ENCODE measurements around the gene FRAT2.
A peak's percentile ranks its signal among the peaks of the same experiment; 100 is the strongest.

FRAT2 gene

DNA sequence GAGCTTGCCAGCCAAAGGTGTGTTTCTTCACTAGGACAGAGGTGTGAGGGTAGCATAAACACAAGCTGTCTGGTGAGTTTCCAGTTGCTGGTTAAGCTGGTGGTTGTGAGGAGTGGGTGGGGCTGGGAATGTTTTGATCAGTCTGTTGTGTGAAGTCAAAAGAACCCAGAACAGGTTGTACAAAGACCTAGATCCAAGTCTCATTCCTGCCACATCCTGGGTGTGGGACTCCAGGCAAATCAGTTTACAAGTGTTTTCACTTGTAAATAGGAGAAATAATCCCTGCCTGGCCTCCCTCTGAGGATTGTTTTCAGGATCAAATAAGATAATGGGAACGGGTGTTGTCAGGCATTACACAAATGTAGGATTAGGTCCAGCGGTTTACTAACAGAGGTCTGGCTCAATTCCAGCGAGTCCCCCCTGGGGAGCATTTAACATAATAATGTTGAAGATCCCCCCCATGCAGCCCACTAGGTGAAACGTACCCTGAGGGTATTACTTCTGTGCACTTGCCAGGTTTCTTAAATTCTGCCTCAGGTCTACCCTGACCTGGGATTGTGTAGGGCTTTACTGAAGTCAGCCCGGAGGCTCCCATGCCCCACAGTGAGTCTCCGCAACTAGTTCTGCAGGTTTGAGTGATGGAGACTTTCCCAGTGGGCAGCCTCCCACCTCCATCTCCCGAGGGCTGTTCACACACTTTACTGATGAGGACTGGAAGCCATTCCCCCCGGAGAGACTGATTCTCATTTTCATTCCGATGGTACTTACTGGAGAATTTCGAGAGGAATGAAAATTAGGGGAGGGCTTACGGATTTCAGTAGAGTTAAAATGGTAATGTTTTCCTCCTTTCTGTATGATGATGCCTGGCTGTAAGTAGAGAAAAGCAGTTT is 2.7 kb upstream of the FRAT2 start:
- no peak overlapping the region for H3K4me3 ChIP-seq
- H3K4me2 ChIP-seq = peak overlapping the region; percentile 43
- H3K4me1 ChIP-seq = peaks cover 37% of the 10 kb centered on the region
- H3K27me3 ChIP-seq = no peaks in the 10 kb centered on the region
- no peak overlapping the region for H3K9ac ChIP-seq
- H3K36me3 ChIP-seq = no peaks in the 10 kb centered on the region
- no peak overlapping the region for H3K27ac ChIP-seq
- TF ChIP-seq Cebpa-rat (IDR thresholded peaks at IDR 0.05) = no peak
- no peaks in the 10 kb centered on the region for H3K9me3 ChIP-seq
- peaks cover 23% of the 10 kb centered on the region for H4K20me1 ChIP-seq

DNA sequence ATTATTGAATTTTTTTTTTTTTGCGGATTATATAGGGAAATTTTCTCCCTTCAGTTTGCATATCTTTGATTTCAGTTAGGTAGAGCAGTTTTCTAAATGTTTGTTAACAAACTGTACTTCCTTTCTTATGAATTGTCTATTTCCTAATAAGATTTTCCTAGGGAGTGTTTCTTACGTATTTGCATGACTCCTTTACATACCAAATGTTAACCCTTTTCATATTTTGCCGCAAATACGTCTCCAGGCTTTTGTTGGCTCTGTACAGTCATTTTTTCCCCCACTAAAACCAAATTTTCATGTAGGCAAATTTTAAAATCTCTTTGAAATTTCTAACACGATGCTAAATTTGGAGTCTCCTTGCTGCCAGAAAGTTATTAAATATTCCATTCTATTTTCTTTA is 1.9 kb upstream of the FRAT2 start:
- Histone ChIP-seq H3K36me3 (no peaks in the 10 kb centered on the region), H3K4me2 (peak overlapping the region; percentile 43; the same call in 1 of the 2 replicates), H3K9ac (no peak overlapping the region), H3K4me1 (peaks cover 44% of the 10 kb centered on the region), H3K27me3 (no peaks in the 10 kb centered on the region), H3K9me3 (no peaks in the 10 kb centered on the region), H3K27ac (no peak overlapping the region), H3K4me3 (no peak overlapping the region), H4K20me1 (peaks cover 30% of the 10 kb centered on the region)
- TF ChIP-seq Cebpa-rat (IDR thresholded peaks at IDR 0.05) = no peak

DNA sequence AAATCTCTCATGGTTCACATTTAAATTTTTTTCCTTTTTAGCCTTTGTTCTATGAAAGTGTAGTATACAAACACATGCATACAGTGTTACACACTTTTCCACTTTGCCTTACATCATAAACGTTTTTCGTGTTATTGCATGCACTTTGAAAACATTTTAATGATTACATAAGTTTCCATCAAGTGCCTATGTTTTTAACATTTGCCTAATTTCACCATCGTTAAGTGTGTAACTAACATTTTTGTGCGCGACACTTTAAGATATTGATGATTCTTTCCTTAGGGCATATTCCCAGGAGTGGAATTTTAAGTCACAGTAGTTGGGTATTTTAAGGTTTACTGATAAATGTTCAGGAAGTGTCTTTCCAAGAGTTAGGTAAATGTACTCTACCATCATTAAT is 1.5 kb upstream of the FRAT2 start:
- H3K4me1 ChIP-seq = peaks cover 49% of the 10 kb centered on the region
- peaks cover 35% of the 10 kb centered on the region for H4K20me1 ChIP-seq
- H3K27me3 ChIP-seq = no peaks in the 10 kb centered on the region
- no peak for TF ChIP-seq Cebpa-rat (IDR thresholded peaks at IDR 0.05)
- H3K9me3 ChIP-seq = no peaks in the 10 kb centered on the region
- no peak overlapping the region for H3K4me3 ChIP-seq
- no peak overlapping the region for H3K27ac ChIP-seq
- no peaks in the 10 kb centered on the region for H3K36me3 ChIP-seq
- no peak overlapping the region for H3K9ac ChIP-seq
- peak overlapping the region; percentile 97 for H3K4me2 ChIP-seq

DNA sequence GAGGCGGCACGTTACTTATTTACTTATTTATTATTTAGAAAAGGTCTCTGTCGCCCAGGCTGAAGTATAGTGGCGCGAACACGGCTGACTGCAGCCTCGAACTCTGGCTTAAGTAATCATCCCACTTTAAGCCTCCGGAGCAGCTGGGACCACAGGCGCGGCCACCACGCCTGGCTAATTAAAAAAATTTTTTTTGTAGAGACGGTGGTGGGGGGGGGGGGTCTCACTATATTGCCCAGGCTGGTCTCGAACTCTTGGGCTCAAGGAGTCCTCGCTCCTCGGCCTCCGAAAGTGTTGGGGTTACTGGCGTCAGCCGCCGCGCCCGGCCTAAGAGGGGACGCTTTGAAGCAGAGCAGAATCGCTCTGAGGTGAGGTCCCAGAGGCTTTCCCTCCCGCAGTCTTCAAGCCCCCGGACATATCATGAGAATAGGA is 675 bp upstream of the FRAT2 start:
- Histone ChIP-seq H3K4me2 (peak overlapping the region; percentile 97), H3K4me1 (peaks cover 57% of the 10 kb centered on the region), H3K9ac (peak overlapping the region; percentile 99), H3K36me3 (peaks cover 8% of the 10 kb centered on the region), H3K27me3 (no peaks in the 10 kb centered on the region), H3K9me3 (no peaks in the 10 kb centered on the region), H3K27ac (peak overlapping the region; percentile 100), H3K4me3 (peak overlapping the region; percentile 98), H4K20me1 (peaks cover 43% of the 10 kb centered on the region)
- TF ChIP-seq Cebpa-rat (IDR thresholded peaks at IDR 0.05) = no peak

DNA sequence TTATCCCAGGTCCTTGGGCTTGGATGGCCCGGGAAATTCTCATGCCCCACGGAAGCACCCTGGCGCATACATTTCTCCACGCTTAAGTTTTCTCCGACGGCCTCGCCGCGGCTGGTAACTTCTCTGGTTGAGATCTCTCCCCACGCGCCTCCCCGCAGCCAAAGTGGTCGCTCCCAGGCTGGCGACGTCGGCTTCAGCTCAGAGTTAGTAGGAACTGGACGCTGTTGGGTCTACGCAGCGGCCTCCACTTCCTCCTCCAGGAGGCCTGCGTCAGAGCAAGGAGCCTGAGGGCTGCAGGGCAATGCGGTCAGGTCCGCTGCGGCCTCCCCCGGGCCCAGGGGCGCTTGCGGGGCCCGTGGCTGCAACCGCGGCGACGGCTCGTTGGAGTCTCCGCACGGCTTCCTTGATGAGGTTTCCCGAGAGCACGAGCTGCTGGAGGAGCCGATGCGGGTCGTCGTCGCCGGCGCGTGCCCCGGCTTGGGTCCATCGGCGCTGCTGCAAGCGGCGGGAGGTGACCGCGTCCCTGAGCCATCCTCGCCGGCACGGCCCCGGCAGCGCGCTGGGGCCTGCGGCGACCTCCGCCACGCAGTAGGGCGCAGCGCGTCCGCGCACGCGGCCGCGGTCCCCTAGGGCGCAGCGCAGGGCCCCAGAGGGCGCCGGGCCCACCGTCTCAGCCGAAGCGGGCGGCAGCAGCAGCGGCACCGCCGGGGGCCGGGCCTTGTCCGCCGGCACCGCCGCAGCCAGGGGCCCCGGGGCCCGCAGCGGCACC is 744 bp downstream of the FRAT2 start:
- H3K27me3 ChIP-seq = no peaks in the 10 kb centered on the region
- peak overlapping the region; percentile 98 for H3K4me3 ChIP-seq
- H3K27ac ChIP-seq = peak overlapping the region; percentile 100
- peaks cover 65% of the 10 kb centered on the region for H3K4me1 ChIP-seq
- H3K9me3 ChIP-seq = no peaks in the 10 kb centered on the region
- H3K4me2 ChIP-seq = peak overlapping the region; percentile 97
- H4K20me1 ChIP-seq = peaks cover 55% of the 10 kb centered on the region
- no peak for TF ChIP-seq Cebpa-rat (IDR thresholded peaks at IDR 0.05)
- H3K9ac ChIP-seq = peak overlapping the region; percentile 99
- H3K36me3 ChIP-seq = peaks cover 21% of the 10 kb centered on the region

DNA sequence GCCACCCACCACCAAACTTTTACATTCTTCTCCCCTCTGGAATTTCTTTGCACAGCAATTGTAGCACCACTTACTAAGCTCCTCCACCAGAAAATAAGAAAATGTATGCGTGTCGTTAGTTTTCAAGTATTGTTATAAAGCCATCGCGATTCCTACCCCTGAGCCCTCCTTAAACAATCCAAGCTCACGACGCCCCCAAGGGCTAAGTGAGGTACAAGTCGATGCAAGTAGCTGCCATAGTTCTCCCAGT is 1.3 kb downstream of the FRAT2 start:
- TF ChIP-seq Cebpa-rat (IDR thresholded peaks at IDR 0.05) = no peak
- peaks cover 69% of the 10 kb centered on the region for H3K4me1 ChIP-seq
- no peaks in the 10 kb centered on the region for H3K27me3 ChIP-seq
- H3K9ac ChIP-seq = peak overlapping the region; percentile 99
- H3K27ac ChIP-seq = peak overlapping the region; percentile 100
- peaks cover 26% of the 10 kb centered on the region for H3K36me3 ChIP-seq
- H3K9me3 ChIP-seq = no peaks in the 10 kb centered on the region
- H3K4me2 ChIP-seq = peak overlapping the region; percentile 97
- peaks cover 60% of the 10 kb centered on the region for H4K20me1 ChIP-seq
- H3K4me3 ChIP-seq = peak overlapping the region; percentile 98

DNA sequence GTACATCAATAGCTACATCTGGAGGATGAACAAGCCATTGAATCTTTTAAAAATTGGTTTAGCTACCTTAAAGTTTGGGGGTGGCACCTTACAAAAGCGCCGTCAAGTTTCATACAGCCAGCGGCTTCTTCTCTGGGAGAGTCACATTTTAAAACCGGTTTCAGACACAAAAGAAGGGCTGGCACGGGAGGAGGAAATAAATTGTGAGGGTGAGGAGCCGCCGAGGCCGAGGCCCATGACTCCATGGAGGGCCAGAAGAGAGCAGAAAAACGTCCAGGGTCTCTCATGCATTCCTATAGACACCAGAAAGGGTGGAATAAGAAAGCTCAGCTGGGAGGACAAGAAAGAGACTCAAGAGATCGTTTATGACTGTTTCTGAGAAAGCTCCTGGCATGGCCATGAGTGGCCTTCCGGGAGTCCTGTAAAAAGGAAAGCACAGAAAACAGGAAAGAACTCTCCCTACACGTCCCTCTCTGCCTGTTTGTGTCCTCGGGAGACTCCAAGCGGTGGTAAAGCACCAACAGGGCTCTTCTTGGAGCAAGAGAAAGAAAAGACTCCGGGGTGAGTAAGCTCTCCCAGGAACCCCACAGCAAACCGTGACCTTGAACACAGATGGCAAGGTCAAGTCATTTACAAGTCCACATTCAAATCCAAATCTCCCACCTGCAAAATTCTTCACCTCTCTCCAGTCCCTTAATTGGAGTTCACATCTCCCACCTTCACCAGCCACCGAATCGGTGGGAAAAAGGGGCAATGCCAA is 1.8 kb downstream of the FRAT2 start:
- H4K20me1 ChIP-seq = peaks cover 65% of the 10 kb centered on the region
- H3K27ac ChIP-seq = peak overlapping the region; percentile 100
- H3K9me3 ChIP-seq = no peaks in the 10 kb centered on the region
- peak overlapping the region; percentile 98 for H3K4me3 ChIP-seq
- peak overlapping the region; percentile 97 for H3K4me2 ChIP-seq
- H3K9ac ChIP-seq = peak overlapping the region; percentile 99
- no peak for TF ChIP-seq Cebpa-rat (IDR thresholded peaks at IDR 0.05)
- no peaks in the 10 kb centered on the region for H3K27me3 ChIP-seq
- H3K36me3 ChIP-seq = peaks cover 28% of the 10 kb centered on the region
- peaks cover 69% of the 10 kb centered on the region for H3K4me1 ChIP-seq

DNA sequence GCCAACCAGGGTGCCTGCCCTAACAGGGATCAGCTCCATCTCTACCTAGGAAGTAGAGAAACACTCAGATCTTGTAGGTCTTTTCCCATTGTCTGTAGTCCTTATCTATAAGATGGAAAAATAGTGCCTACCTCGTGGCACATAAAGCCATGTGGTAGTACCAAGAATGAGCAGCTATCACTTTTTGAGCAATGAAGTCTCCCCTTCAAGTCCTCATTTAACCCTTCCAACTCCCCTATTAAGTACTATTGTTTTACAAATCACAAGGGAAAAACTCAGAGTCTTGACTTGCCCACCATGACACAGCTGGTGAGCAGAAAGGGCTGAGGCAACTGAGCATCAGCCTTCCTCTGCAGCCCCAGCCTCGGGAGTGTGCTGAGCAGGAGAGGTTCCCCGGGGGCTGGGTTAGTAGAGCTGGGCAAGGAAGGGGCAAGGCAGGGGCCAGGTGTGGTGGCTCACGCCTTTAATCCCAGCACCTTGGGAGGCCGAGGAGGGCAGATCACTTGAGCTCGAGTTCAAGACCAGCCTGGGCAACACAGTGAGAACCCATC is 3.3 kb downstream of the FRAT2 start:
- peaks cover 54% of the 10 kb centered on the region for H3K4me1 ChIP-seq

DNA sequence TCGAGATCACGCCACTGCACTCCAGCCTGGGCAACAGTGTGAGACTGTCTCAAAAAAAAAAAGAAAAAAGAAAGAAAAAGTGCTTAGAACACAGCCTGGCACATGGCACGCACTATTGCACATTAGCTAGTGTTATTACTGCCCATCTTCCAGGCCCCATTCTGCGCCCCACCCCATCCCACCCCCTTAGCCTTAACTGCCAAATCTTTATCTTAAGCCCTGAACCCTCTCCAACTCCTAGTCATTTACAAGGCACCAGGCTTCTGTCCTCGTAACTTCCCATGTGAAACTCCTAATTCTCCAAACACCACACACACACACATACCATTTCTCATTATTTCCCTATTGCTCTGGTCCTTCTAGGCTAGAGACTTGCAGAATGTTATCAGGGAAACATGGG is 4.8 kb downstream of the FRAT2 start:
- peaks cover 43% of the 10 kb centered on the region for H3K4me1 ChIP-seq
- H3K4me2 ChIP-seq = peak overlapping the region; percentile 97; the same call in 1 of the 2 replicates
- no peak for TF ChIP-seq Cebpa-rat (IDR thresholded peaks at IDR 0.05)
- H3K27me3 ChIP-seq = no peaks in the 10 kb centered on the region
- H4K20me1 ChIP-seq = peaks cover 66% of the 10 kb centered on the region
- peaks cover 28% of the 10 kb centered on the region for H3K36me3 ChIP-seq
- H3K27ac ChIP-seq = no peak overlapping the region
- no peaks in the 10 kb centered on the region for H3K9me3 ChIP-seq
- no peak overlapping the region for H3K4me3 ChIP-seq
- no peak overlapping the region for H3K9ac ChIP-seq

More for the DNA sequence above, 3.3 kb downstream of the FRAT2 start:
- H3K4me2 ChIP-seq = peak overlapping the region; percentile 97
- peaks cover 66% of the 10 kb centered on the region for H4K20me1 ChIP-seq
- no peaks in the 10 kb centered on the region for H3K27me3 ChIP-seq
- peak overlapping the region; percentile 100; the same call in 1 of the 2 replicates for H3K27ac ChIP-seq
- peak overlapping the region; percentile 98 for H3K4me3 ChIP-seq
- no peaks in the 10 kb centered on the region for H3K9me3 ChIP-seq
- H3K9ac ChIP-seq = peak overlapping the region; percentile 99
- peaks cover 28% of the 10 kb centered on the region for H3K36me3 ChIP-seq
- TF ChIP-seq Cebpa-rat (IDR thresholded peaks at IDR 0.05) = no peak
